ENCODE data around the gene METRN.

The METRN gene

DNA sequence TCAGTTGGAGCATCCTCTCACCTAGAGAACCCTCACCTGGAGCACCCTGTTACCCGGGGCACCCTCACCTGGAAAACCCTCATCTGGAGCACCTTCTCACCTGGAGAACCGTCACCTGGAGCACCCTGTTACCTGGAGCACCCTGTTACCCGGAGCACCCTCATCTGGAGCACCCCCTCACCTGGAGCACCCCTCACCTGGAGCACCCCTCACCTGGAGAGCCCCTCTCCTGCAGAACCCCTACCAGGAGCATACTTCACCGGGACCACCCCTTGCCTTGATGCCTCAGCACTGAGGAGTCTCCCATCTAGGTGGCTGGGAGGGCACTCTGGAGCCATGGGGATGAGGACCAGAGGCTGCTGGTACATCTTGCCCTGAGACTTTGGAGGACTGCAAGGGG lies 6.0 kb upstream of the METRN start:
- TF ChIP-seq POLR2AphosphoS5 (IDR thresholded peaks at IDR 0.05; ENCODE audit: low read depth, low read length): no peak
- TF ChIP-seq, protein P1, sequence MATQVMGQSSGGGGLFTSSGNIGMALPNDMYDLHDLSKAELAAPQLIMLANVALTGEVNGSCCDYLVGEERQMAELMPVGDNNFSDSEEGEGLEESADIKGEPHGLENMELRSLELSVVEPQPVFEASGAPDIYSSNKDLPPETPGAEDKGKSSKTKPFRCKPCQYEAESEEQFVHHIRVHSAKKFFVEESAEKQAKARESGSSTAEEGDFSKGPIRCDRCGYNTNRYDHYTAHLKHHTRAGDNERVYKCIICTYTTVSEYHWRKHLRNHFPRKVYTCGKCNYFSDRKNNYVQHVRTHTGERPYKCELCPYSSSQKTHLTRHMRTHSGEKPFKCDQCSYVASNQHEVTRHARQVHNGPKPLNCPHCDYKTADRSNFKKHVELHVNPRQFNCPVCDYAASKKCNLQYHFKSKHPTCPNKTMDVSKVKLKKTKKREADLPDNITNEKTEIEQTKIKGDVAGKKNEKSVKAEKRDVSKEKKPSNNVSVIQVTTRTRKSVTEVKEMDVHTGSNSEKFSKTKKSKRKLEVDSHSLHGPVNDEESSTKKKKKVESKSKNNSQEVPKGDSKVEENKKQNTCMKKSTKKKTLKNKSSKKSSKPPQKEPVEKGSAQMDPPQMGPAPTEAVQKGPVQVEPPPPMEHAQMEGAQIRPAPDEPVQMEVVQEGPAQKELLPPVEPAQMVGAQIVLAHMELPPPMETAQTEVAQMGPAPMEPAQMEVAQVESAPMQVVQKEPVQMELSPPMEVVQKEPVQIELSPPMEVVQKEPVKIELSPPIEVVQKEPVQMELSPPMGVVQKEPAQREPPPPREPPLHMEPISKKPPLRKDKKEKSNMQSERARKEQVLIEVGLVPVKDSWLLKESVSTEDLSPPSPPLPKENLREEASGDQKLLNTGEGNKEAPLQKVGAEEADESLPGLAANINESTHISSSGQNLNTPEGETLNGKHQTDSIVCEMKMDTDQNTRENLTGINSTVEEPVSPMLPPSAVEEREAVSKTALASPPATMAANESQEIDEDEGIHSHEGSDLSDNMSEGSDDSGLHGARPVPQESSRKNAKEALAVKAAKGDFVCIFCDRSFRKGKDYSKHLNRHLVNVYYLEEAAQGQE (IDR thresholded peaks at IDR 0.05; ENCODE audit: insufficient read depth in 1 of 2, low read depth in 2 of 2, low read length in 2 of 2): no peak
- TF ChIP-seq FOXP2 (optimal IDR thresholded peaks at IDR 0.05; ENCODE audit: borderline replicate concordance, extremely low read depth, extremely low read length, insufficient read depth): no peak
- no peak for TF ChIP-seq SIN3A (IDR thresholded peaks at IDR 0.05; ENCODE audit: borderline replicate concordance, insufficient read depth, low read length)
- TF ChIP-seq TAF1 (IDR thresholded peaks at IDR 0.05; ENCODE audit: borderline replicate concordance, insufficient read depth, low read length): no peak

DNA sequence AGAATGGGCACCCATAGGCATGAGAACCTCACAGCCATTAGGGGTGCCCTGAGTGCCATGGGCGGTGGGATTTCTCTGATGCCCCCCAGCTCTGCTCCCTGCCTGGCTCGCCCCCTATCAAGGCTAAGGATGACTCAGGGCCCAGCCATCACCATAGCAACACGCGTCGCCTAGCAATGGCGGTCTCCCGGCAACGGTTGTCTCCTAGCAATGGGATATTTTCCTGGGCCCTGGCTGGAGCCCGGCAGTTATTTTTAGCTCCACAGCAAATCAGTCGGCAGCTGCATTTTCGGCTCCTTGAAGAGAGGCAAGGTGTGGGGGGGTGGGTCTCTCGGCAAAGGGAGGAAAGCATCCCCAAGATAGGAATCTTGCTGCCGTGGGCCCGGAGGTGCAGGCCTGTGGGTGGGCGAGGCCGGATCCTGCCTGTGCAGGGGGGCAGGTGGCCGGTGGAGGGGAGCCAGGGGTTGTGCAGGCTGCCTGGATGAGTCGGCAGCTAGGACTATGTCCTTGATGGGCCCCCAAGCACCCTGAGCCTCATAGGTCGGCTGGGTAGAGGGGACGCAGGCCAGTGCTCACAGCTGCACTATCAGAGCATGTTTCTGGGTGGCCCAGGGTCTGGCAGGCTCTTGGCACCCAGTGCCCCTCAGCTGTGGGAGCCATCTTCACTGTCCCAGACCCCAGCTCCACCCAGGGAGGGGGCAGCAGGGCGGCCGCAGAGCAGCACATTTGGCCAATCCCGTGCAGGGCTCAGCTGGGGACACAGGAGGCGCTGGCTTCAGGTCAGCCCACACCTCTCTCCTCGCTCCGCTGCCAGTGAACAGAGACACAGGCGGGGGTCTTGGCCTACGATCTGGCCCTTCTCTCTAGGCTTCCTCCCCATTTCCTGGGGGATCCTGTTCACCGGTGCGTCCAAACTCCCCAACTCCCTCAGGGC lies 5.1 kb upstream of the METRN start:
- TF ChIP-seq, protein P1 (IDR thresholded peaks at IDR 0.05; ENCODE audit: insufficient read depth in 1 of 2, low read depth in 2 of 2, low read length in 2 of 2): no peak
- TF ChIP-seq POLR2AphosphoS5 (IDR thresholded peaks at IDR 0.05; ENCODE audit: low read depth, low read length): no peak
- TF ChIP-seq FOXP2 (optimal IDR thresholded peaks at IDR 0.05; ENCODE audit: borderline replicate concordance, extremely low read depth, extremely low read length, insufficient read depth): no peak
- TF ChIP-seq SIN3A (IDR thresholded peaks at IDR 0.05; ENCODE audit: borderline replicate concordance, insufficient read depth, low read length): no peak
- TF ChIP-seq TAF1 (IDR thresholded peaks at IDR 0.05; ENCODE audit: borderline replicate concordance, insufficient read depth, low read length): no peak

DNA sequence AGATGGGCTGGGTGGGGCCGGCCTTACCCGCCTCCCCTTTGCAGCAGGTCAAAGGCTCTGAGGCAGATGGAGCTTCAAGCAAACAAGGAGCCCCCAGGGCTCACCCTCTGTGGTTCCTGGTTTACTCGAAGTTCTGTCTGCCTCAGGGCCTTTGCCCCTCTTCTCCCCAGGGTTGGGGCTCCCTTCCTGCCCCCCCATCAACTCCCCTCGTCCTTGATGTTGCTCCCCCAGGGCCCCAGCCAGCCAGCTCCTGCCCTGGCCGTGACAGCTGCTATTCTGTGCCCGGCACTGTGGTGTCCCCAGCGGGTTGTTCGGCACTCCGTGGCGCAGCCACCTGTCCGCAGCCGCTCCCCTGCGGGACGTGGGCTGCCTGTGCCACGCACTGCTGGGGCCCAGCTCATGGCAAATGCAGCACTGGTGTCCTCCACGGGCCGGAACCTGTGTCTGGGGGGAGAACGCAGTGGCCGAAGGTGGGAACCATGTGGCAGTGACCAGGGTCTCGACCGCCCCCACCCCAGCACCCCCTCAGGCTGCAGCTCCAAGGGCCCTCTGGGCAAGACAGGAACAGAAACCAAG lies 4.3 kb upstream of the METRN start:
- TF ChIP-seq FOXP2 (optimal IDR thresholded peaks at IDR 0.05; ENCODE audit: borderline replicate concordance, extremely low read depth, extremely low read length, insufficient read depth) (no peak), POLR2AphosphoS5 (IDR thresholded peaks at IDR 0.05; ENCODE audit: low read depth, low read length) (no peak), TAF1 (IDR thresholded peaks at IDR 0.05; ENCODE audit: borderline replicate concordance, insufficient read depth, low read length) (no peak), SIN3A (IDR thresholded peaks at IDR 0.05; ENCODE audit: borderline replicate concordance, insufficient read depth, low read length) (no peak)
- TF ChIP-seq, protein P1 (IDR thresholded peaks at IDR 0.05; ENCODE audit: insufficient read depth in 1 of 2, low read depth in 2 of 2, low read length in 2 of 2): no peak

DNA sequence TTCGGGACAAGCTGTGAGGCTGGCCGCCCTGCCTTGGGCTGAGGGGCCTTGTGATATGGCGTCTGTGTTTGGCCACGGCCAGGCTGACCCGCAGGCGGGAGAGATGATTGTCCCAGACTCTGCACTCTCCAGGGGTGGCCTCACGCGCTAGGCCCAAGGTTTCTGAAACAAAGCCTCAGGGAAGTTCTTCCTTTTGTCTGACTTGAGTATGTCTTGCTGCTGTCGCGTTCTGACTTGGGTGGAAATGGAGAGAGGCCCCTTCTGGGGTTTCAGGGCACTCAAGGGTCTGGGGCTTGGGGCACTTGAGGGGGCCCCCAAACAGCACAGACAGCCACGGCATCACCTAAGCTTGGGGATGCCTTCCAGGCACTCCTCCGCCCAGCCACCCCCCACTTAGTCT lies 3.8 kb upstream of the METRN start:
- no peak for TF ChIP-seq FOXP2 (optimal IDR thresholded peaks at IDR 0.05; ENCODE audit: borderline replicate concordance, extremely low read depth, extremely low read length, insufficient read depth)
- TF ChIP-seq TAF1 (IDR thresholded peaks at IDR 0.05; ENCODE audit: borderline replicate concordance, insufficient read depth, low read length): no peak
- TF ChIP-seq POLR2AphosphoS5 (IDR thresholded peaks at IDR 0.05; ENCODE audit: low read depth, low read length): no peak
- TF ChIP-seq, protein P1 (IDR thresholded peaks at IDR 0.05; ENCODE audit: insufficient read depth in 1 of 2, low read depth in 2 of 2, low read length in 2 of 2): no peak
- no peak for TF ChIP-seq SIN3A (IDR thresholded peaks at IDR 0.05; ENCODE audit: borderline replicate concordance, insufficient read depth, low read length)
